CD14-positive monocyte (primary cell): ENCODE measurements around the gene RPL38. TPM values are rescaled to one million over a fixed set of nuclear protein-coding genes. Genes with fewer than 3 reads are reported as not detected.
A peak's percentile ranks its signal among the peaks of the same experiment; 100 is the strongest.

Source experiments
- DNase-seq, 3 donors: peaks; one replicate each; pipeline ENCODE4 v3.0.0-alpha.2; 2011 to 2022
- H2AFZ ChIP-seq: 2 replicates; pipeline ENCODE4 v1.6.0; 2012; ENCODE audit warnings: mild to moderate bottlenecking, low read depth, low read length, inconsistent platforms; ENCODE audit not compliant: insufficient read depth, poor library complexity, severe bottlenecking
- H3K27ac ChIP-seq, 2 donors: 1 replicate in 1 of 2; 2 replicates in 1 of 2; pipeline ENCODE4 v1.5.1; 2012 to 2013; ENCODE audit warnings: low read length in 2 of 2, control low read depth in 1 of 2, inconsistent platforms in 1 of 2, low read depth in 1 of 2, mild to moderate bottlenecking in 1 of 2
- H3K27me3 ChIP-seq, 2 donors: one replicate each; pipeline versions ENCODE4 v1.6.0 to v1.6.1; 2011 to 2013; ENCODE audit warnings: low read length in 2 of 2; ENCODE audit not compliant: control insufficient read depth in 2 of 2, insufficient read depth in 2 of 2
- H3K36me3 ChIP-seq, 2 donors: replicated peaks in 1 of 2; 1 replicate in 1 of 2; 2 replicates in 1 of 2; pipeline versions ENCODE4 v1.5.1 to v1.6.1; 2012 to 2013; ENCODE audit warnings: low read length in 2 of 2, control low read depth in 1 of 2, inconsistent platforms in 1 of 2, mild to moderate bottlenecking in 1 of 2; ENCODE audit not compliant: insufficient read depth in 2 of 2, control insufficient read depth in 1 of 2
- H3K4me1 ChIP-seq, 2 donors: 1 replicate in 1 of 2; 2 replicates in 1 of 2; pipeline versions ENCODE4 v1.5.1 to v1.6.1; 2012 to 2013; ENCODE audit warnings: low read length in 2 of 2, control low read depth in 1 of 2, inconsistent platforms in 1 of 2, mild to moderate bottlenecking in 1 of 2, moderate library complexity in 1 of 2; ENCODE audit not compliant: insufficient read depth in 2 of 2, control insufficient read depth in 1 of 2
- H3K4me2 ChIP-seq: replicated peaks from 2 replicates; pipeline ENCODE3; 2012; ENCODE audit warnings: low read length, moderate library complexity, mild to moderate bottlenecking; ENCODE audit not compliant: poor library complexity, severe bottlenecking; ENCODE audit errors: extremely low read depth
- H3K4me3 ChIP-seq, 3 experiments: fragments of 200-600 bp in 1 of 3; sonication (generic) in 1 of 3; replicated peaks in 1 of 3; 1 replicate in 2 of 3; 2 replicates in 1 of 3; pipeline ENCODE4 v1.5.1; 2011 to 2013; ENCODE audit warnings: low read length in 3 of 3, mild to moderate bottlenecking in 3 of 3, control low read depth in 2 of 3, low read depth in 2 of 3, inconsistent platforms in 1 of 3, moderate library complexity in 1 of 3
- H3K79me2 ChIP-seq: 2 replicates; pipeline ENCODE4 v1.6.0; 2012; ENCODE audit warnings: mild to moderate bottlenecking, control low read depth, inconsistent platforms, low read length, moderate library complexity; ENCODE audit not compliant: insufficient read depth
- H3K9ac ChIP-seq: 2 replicates; pipeline ENCODE4 v1.6.0; 2017; ENCODE audit warnings: low read length, mild to moderate bottlenecking; ENCODE audit not compliant: insufficient read depth, poor library complexity, severe bottlenecking
- H3K9me3 ChIP-seq, 2 donors: replicated peaks in 1 of 2; 1 replicate in 1 of 2; 2 replicates in 1 of 2; pipeline versions ENCODE4 v1.5.1 to v1.6.1; 2012 to 2013; ENCODE audit warnings: low read length in 2 of 2, control low read depth in 1 of 2; ENCODE audit not compliant: control insufficient read depth in 1 of 2, insufficient read depth in 1 of 2
- H4K20me1 ChIP-seq: 2 replicates; pipeline ENCODE4 v1.6.0; 2012; ENCODE audit warnings: mild to moderate bottlenecking, low read length, control low read depth, moderate library complexity; ENCODE audit not compliant: insufficient read depth
- H3K27ac Mint-ChIP-seq, 7 donors: one replicate each; pipeline ENCODE4 v1.8.0; 2020; ENCODE audit warnings: mild to moderate bottlenecking in 7 of 7, mixed read lengths in 7 of 7, moderate library complexity in 6 of 7, inconsistent platforms in 2 of 7
- H3K27me3 Mint-ChIP-seq, 3 donors: one replicate each; pipeline ENCODE4 v1.8.0; 2021 to 2022; ENCODE audit warnings: low read depth in 3 of 3, mild to moderate bottlenecking in 3 of 3, mixed read lengths in 3 of 3, moderate library complexity in 3 of 3, inconsistent platforms in 1 of 3
- H3K36me3 Mint-ChIP-seq, 2 donors: one replicate each; pipeline ENCODE4 v1.8.0; 2020; ENCODE audit warnings: mixed read lengths in 2 of 2, inconsistent platforms in 1 of 2, mild to moderate bottlenecking in 1 of 2
- H3K4me1 Mint-ChIP-seq: one replicate; pipeline ENCODE4 v1.8.0; 2020; ENCODE audit warnings: mild to moderate bottlenecking, mixed read lengths
- H3K4me3 Mint-ChIP-seq, 2 donors: one replicate each; pipeline ENCODE4 v1.8.0; 2020; ENCODE audit warnings: mild to moderate bottlenecking in 2 of 2, mixed read lengths in 2 of 2, moderate library complexity in 1 of 2
- H3K9me3 Mint-ChIP-seq, 7 donors: one replicate each; pipeline ENCODE4 v1.8.0; 2020 to 2022; ENCODE audit warnings: mixed read lengths in 7 of 7, mild to moderate bottlenecking in 6 of 7, moderate library complexity in 6 of 7, inconsistent platforms in 2 of 7
- WGBS: methylation state at CpG from one replicate; pipeline ENCODE4 v1.1.5; 2013; ENCODE audit warnings: missing lambda C conversion rate; ENCODE audit not compliant: insufficient coverage; 5-methylcytosine and 5-hydroxymethylcytosine counted together
- intact Hi-C, 2 donors: fragments of 100-400 bp; cut with micrococcal nuclease; formaldehyde crosslinking; loops; one replicate each; pipeline versions ENCODE4 v1.15.0 to v1.15.1; 2023
- polyA plus RNA-seq, 3 donors: library from polyadenylated mRNA; depleted of rRNA in 1 of 3; unstranded in 2 of 3; stranded (reverse) in 1 of 3; fragments of 300-500 nt in 2 of 3; fragments of >200 nt in 1 of 3; fragmentation: Illumina TruSeq in 2 of 3; gene quantifications; 1 replicate in 2 of 3; 2 replicates in 1 of 3; pipeline ENCODE4 v1.2.3, GENCODE V29; 2012 to 2021
- TF ChIP-seq, protein P1 (sequence below): fragments of 200-600 bp; IDR thresholded peaks from one replicate; pipeline ENCODE4 v1.8.0; 2022; ENCODE audit warnings: antibody characterized with exemption, mild to moderate bottlenecking

The RPL38 gene
- polyA plus RNA-seq, 3 donors: 379 to 1,070 (median 919) TPM

DNA sequence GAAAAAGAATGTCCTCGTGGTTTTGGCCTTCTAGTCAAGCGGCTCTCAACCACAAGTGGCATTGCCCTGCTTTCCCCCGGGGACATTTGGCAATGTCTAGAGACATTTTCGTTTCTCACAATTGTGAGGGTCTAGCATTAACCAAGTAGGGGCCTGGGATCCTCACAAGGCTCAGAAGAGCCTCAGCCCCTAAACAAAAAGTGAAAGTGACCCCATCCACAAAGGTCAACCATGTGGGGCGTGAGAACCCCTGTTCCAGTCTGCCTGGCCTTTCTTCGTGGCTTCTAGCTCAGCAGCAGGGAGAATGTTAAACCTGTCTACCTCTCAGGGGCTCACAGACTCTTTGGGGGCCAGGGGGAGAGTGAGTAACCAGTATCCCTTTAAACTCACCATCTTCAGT lies 4.8 kb upstream of the RPL38 start:
- 50% methylated on average over 4 of the region's 6 CpGs for WGBS
- H3K27me3 Mint-ChIP-seq: peaks cover 8 to 32% (median 25%) of the 10 kb centered on the region in 3 donors
- Histone ChIP-seq H3K4me1 (peaks cover 13 to 16% of the 10 kb centered on the region in 2 donors), H3K36me3 (no peaks in the 10 kb centered on the region), H4K20me1 (peaks cover under 1% of the 10 kb centered on the region), H3K79me2 (peaks cover 2% of the 10 kb centered on the region), H3K9me3 (no peaks in the 10 kb centered on the region), H3K4me2 (no peak overlapping the region), H3K9ac (no peak overlapping the region), H3K27me3 (peaks cover 0 to 14% of the 10 kb centered on the region in 2 donors), H3K27ac (no peak overlapping the region), H3K4me3 (no peak overlapping the region), H2AFZ (peak overlapping the region; percentile 3)
- H3K4me3 Mint-ChIP-seq: no peak overlapping the region
- H3K4me1 Mint-ChIP-seq: peaks cover 23% of the 10 kb centered on the region
- TF ChIP-seq, protein P1, sequence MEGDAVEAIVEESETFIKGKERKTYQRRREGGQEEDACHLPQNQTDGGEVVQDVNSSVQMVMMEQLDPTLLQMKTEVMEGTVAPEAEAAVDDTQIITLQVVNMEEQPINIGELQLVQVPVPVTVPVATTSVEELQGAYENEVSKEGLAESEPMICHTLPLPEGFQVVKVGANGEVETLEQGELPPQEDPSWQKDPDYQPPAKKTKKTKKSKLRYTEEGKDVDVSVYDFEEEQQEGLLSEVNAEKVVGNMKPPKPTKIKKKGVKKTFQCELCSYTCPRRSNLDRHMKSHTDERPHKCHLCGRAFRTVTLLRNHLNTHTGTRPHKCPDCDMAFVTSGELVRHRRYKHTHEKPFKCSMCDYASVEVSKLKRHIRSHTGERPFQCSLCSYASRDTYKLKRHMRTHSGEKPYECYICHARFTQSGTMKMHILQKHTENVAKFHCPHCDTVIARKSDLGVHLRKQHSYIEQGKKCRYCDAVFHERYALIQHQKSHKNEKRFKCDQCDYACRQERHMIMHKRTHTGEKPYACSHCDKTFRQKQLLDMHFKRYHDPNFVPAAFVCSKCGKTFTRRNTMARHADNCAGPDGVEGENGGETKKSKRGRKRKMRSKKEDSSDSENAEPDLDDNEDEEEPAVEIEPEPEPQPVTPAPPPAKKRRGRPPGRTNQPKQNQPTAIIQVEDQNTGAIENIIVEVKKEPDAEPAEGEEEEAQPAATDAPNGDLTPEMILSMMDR: no peak
- H3K27ac Mint-ChIP-seq: peak overlapping the region in 1 of 7 donors; percentile 8
- intact Hi-C loops: no loop called here
- DNase-seq: no peak
- no peaks in the 10 kb centered on the region for H3K9me3 Mint-ChIP-seq
- no peaks in the 10 kb centered on the region for H3K36me3 Mint-ChIP-seq

DNA sequence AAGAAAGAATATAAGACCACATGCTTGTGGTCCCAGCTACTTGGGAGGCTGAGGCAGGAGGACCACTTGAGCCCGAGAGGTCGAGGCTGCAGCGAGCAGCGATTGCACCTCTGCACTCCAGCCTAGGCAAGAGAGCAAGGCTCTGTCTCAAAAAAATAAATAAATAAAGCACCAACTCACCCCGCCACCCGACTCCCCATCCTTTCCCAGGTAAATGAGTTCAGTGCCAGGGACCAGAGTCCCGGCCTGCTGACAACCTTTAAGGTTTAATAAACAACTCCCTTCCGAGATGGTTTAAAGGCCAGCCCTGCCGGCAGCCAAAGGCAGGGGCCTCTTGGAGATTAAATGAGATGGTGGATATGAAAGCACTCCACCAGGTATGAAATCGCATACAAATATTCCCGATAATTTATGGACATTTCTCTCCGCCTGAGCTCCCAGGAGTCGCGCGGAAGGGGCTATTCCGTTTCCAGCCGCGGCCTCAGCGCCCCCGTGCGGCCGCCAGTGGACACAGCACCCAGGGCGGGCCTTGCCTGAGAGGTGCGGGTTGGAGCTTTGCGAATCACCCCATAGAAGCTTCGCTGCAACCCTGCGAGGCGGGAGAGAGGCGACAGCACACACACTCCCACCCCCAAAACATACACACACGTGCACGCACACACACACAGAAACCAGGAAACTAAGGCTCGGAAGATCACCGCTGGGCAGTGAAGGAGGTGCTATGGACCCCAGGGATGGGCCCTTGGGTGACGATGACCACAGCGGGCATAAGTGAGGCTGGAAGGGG lies 4.0 kb upstream of the RPL38 start:
- peak; percentile 40 to 58 (median 46) for DNase-seq
- Histone ChIP-seq H3K36me3 (no peaks in the 10 kb centered on the region), H3K79me2 (peaks cover 10% of the 10 kb centered on the region), H3K9me3 (no peaks in the 10 kb centered on the region), H3K4me3 (peak overlapping the region in 1 of 3 experiments; percentile 19), H3K27ac (no peak overlapping the region), H3K4me1 (peaks cover 12 to 14% of the 10 kb centered on the region in 2 donors), H4K20me1 (peaks cover 9% of the 10 kb centered on the region), H3K27me3 (peaks cover 0 to 14% of the 10 kb centered on the region in 2 donors), H2AFZ (peak overlapping the region; percentile 2), H3K9ac (no peak overlapping the region), H3K4me2 (peak overlapping the region; percentile 26)
- no peaks in the 10 kb centered on the region for H3K36me3 Mint-ChIP-seq
- H3K9me3 Mint-ChIP-seq: no peaks in the 10 kb centered on the region
- peaks cover 8 to 32% (median 22%) of the 10 kb centered on the region in 3 donors for H3K27me3 Mint-ChIP-seq
- 22% methylated on average over 20 of the region's 35 CpGs for WGBS
- intact Hi-C loops: loop anchor here in 1 of 2 donors (5.0 kb wide), 1 partner anchor 38 kb away; no protein-coding TSS in a partner anchor
- peak overlapping the region in 1 of 7 donors; percentile 53 for H3K27ac Mint-ChIP-seq
- peaks cover 20% of the 10 kb centered on the region for H3K4me1 Mint-ChIP-seq
- H3K4me3 Mint-ChIP-seq: peak overlapping the region in 1 of 2 donors; percentile 67
- TF ChIP-seq, protein P1: peak; percentile 95
